Measurements from ENCODE around the gene SYNE3.

The SYNE3 gene

GRCh38 chr14:95488376-95489213 is 27.9 kb downstream of the SYNE3 start:
- DNase-seq (ENCODE audit: low read depth, low spot score), result no peak
- TF ChIP-seq EZH2 (IDR thresholded peaks at IDR 0.05) (no peak), POLR2AphosphoS5 (IDR thresholded peaks at IDR 0.05; ENCODE audit: borderline replicate concordance, low read depth, low read length) (no peak), FOXP2 (optimal IDR thresholded peaks at IDR 0.05; ENCODE audit: control extremely low read depth, extremely low read length, insufficient read depth) (no peak)
- no peaks in the 10 kb centered on the region for H3K9me3 ChIP-seq (ENCODE audit: low read depth, low read length)
- no peak overlapping the region for H3K4me3 ChIP-seq
- no peak overlapping the region for H3K9ac ChIP-seq (ENCODE audit: insufficient read length)
- no peak overlapping the region for H3K27ac ChIP-seq
- H3K36me3 ChIP-seq (ENCODE audit: insufficient read depth, low read length), result no peaks in the 10 kb centered on the region

GRCh38 chr14:95487669-95488084 is 28.8 kb downstream of the SYNE3 start:
- H3K4me3 ChIP-seq, result no peak overlapping the region
- no peaks in the 10 kb centered on the region for H3K9me3 ChIP-seq (ENCODE audit: low read depth, low read length)
- H3K36me3 ChIP-seq (ENCODE audit: insufficient read depth, low read length), result no peaks in the 10 kb centered on the region
- no peak for DNase-seq (ENCODE audit: low read depth, low spot score)
- no peak for TF ChIP-seq FOXP2 (optimal IDR thresholded peaks at IDR 0.05; ENCODE audit: control extremely low read depth, extremely low read length, insufficient read depth)
- TF ChIP-seq POLR2AphosphoS5 (IDR thresholded peaks at IDR 0.05; ENCODE audit: borderline replicate concordance, low read depth, low read length), result no peak
- TF ChIP-seq EZH2 (IDR thresholded peaks at IDR 0.05), result no peak
- H3K9ac ChIP-seq (ENCODE audit: insufficient read length), result no peak overlapping the region
- no peak overlapping the region for H3K27ac ChIP-seq

GRCh38 chr14:95486875-95487668 is 29.4 kb downstream of the SYNE3 start:
- no peaks in the 10 kb centered on the region for H3K36me3 ChIP-seq (ENCODE audit: insufficient read depth, low read length)

GRCh38 chr14:95485222-95485819 is 31.1 kb downstream of the SYNE3 start:
- DNase-seq (ENCODE audit: low read depth, low spot score), result no peak
- Histone ChIP-seq H3K9ac (ENCODE audit: insufficient read length) (no peak overlapping the region), H3K9me3 (ENCODE audit: low read depth, low read length) (no peaks in the 10 kb centered on the region), H3K36me3 (ENCODE audit: insufficient read depth, low read length) (no peaks in the 10 kb centered on the region), H3K27ac (no peak overlapping the region), H3K4me3 (no peak overlapping the region)
- TF ChIP-seq FOXP2 (optimal IDR thresholded peaks at IDR 0.05; ENCODE audit: control extremely low read depth, extremely low read length, insufficient read depth) (no peak), POLR2AphosphoS5 (IDR thresholded peaks at IDR 0.05; ENCODE audit: borderline replicate concordance, low read depth, low read length) (no peak), EZH2 (IDR thresholded peaks at IDR 0.05) (no peak)

More at GRCh38 chr14:95486875-95487668, 29.4 kb downstream of the SYNE3 start:
- H3K9ac ChIP-seq (ENCODE audit: insufficient read length), result no peak overlapping the region
- DNase-seq (ENCODE audit: low read depth, low spot score), result no peak
- H3K9me3 ChIP-seq (ENCODE audit: low read depth, low read length), result no peaks in the 10 kb centered on the region
- TF ChIP-seq EZH2 (IDR thresholded peaks at IDR 0.05), result no peak
- no peak for TF ChIP-seq FOXP2 (optimal IDR thresholded peaks at IDR 0.05; ENCODE audit: control extremely low read depth, extremely low read length, insufficient read depth)
- no peak for TF ChIP-seq POLR2AphosphoS5 (IDR thresholded peaks at IDR 0.05; ENCODE audit: borderline replicate concordance, low read depth, low read length)
- no peak overlapping the region for H3K4me3 ChIP-seq
- no peak overlapping the region for H3K27ac ChIP-seq

GRCh38 chr14:95484296-95484695 is 32.2 kb downstream of the SYNE3 start:
- DNase-seq (ENCODE audit: low read depth, low spot score), result no peak
- no peak overlapping the region for H3K9ac ChIP-seq (ENCODE audit: insufficient read length)
- H3K27ac ChIP-seq, result no peak overlapping the region

GRCh38 chr14:95483309-95484165 is 32.9 kb downstream of the SYNE3 start:
- H3K4me3 ChIP-seq, result no peak overlapping the region
- no peaks in the 10 kb centered on the region for H3K9me3 ChIP-seq (ENCODE audit: low read depth, low read length)
- H3K27ac ChIP-seq, result no peak overlapping the region
- H3K36me3 ChIP-seq (ENCODE audit: insufficient read depth, low read length), result no peaks in the 10 kb centered on the region
- no peak for TF ChIP-seq FOXP2 (optimal IDR thresholded peaks at IDR 0.05; ENCODE audit: control extremely low read depth, extremely low read length, insufficient read depth)
- TF ChIP-seq EZH2 (IDR thresholded peaks at IDR 0.05), result no peak
- TF ChIP-seq POLR2AphosphoS5 (IDR thresholded peaks at IDR 0.05; ENCODE audit: borderline replicate concordance, low read depth, low read length), result no peak
- no peak for DNase-seq (ENCODE audit: low read depth, low spot score)
- H3K9ac ChIP-seq (ENCODE audit: insufficient read length), result no peak overlapping the region

More at GRCh38 chr14:95484296-95484695, 32.2 kb downstream of the SYNE3 start:
- TF ChIP-seq POLR2AphosphoS5 (IDR thresholded peaks at IDR 0.05; ENCODE audit: borderline replicate concordance, low read depth, low read length) (no peak), FOXP2 (optimal IDR thresholded peaks at IDR 0.05; ENCODE audit: control extremely low read depth, extremely low read length, insufficient read depth) (no peak), EZH2 (IDR thresholded peaks at IDR 0.05) (no peak)
- no peak overlapping the region for H3K4me3 ChIP-seq
- H3K36me3 ChIP-seq (ENCODE audit: insufficient read depth, low read length), result no peaks in the 10 kb centered on the region
- no peaks in the 10 kb centered on the region for H3K9me3 ChIP-seq (ENCODE audit: low read depth, low read length)

- Histone ChIP-seq H3K27ac (no peak overlapping the region), H3K9ac (ENCODE audit: insufficient read length) (no peak overlapping the region), H3K36me3 (ENCODE audit: insufficient read depth, low read length) (no peaks in the 10 kb centered on the region), H3K9me3 (ENCODE audit: low read depth, low read length) (no peaks in the 10 kb centered on the region), H3K4me3 (no peak overlapping the region)
- no peak for DNase-seq (ENCODE audit: low read depth, low spot score)
- TF ChIP-seq POLR2AphosphoS5 (IDR thresholded peaks at IDR 0.05; ENCODE audit: borderline replicate concordance, low read depth, low read length), result no peak
- TF ChIP-seq FOXP2 (optimal IDR thresholded peaks at IDR 0.05; ENCODE audit: control extremely low read depth, extremely low read length, insufficient read depth), result no peak
- TF ChIP-seq EZH2 (IDR thresholded peaks at IDR 0.05), result no peak
Measured at GRCh38 chr14:95482627-95483308, 33.7 kb downstream of the SYNE3 start.

Measured in SK-N-MC (cell line).